Cardiac septum (tissue), 1 donor: ENCODE data around the gene NTN1. TPM values are rescaled to one million over a fixed set of nuclear protein-coding genes. Genes with fewer than 3 reads are reported as not detected.

Experiments
- DNase-seq: peaks from one replicate; pipeline ENCODE4 v3.0.0-alpha.2; 2020; ENCODE audit warnings: low spot score
- intact Hi-C: fragments of 100-400 bp; cut with DNase I; formaldehyde crosslinking; loops from one replicate; pipeline ENCODE4 v1.14.0; 2022
- total RNA-seq: library from RNA; stranded (reverse); fragmentation: NEBNext Ultra II Directional; extraction: Animal tissue kit (Norgen Biotek cat#: 25700); gene quantifications from one replicate; pipeline ENCODE4 v1.2.1, GENCODE V29; 2021
- donor health status: DM: no; HTN: no; CAD: no.

The NTN1 gene
- total RNA-seq, 1 donor from 2014 or later, result 11.5 TPM

DNA sequence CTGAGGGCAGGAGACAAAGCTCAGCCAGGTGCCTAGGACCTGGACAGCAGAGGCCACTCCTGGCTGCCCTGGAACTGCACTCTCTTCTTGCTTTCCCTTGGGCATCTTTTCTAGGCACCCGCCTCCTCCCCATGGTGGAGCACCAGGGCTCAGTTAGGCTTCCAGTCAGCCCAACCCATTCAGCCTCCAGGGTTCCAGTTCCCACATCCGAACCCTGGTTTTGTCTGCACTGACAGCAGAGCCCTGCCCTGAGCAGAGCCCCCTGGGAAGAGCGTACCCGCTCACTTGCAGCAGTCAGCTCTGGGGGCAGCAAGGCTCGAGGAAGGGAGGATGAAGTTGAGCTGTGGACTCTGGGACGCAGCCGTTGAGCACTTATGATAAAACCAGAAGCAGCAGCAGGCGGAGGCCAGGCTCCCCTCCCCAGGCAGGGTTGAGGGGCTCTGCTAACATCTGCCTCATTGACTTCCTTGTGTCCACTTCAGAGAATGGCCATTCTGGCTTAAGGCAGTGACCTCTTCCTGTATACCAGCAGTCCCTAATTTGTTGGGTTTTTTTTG is 213.2 kb downstream of the NTN1 start:
- no peak for DNase-seq
- intact Hi-C loops, result no loop called here

GRCh38 chr17:9235346-9235745 is 214.0 kb downstream of the NTN1 start:
- intact Hi-C loops, result no loop called here
- DNase-seq, result no peak

DNA sequence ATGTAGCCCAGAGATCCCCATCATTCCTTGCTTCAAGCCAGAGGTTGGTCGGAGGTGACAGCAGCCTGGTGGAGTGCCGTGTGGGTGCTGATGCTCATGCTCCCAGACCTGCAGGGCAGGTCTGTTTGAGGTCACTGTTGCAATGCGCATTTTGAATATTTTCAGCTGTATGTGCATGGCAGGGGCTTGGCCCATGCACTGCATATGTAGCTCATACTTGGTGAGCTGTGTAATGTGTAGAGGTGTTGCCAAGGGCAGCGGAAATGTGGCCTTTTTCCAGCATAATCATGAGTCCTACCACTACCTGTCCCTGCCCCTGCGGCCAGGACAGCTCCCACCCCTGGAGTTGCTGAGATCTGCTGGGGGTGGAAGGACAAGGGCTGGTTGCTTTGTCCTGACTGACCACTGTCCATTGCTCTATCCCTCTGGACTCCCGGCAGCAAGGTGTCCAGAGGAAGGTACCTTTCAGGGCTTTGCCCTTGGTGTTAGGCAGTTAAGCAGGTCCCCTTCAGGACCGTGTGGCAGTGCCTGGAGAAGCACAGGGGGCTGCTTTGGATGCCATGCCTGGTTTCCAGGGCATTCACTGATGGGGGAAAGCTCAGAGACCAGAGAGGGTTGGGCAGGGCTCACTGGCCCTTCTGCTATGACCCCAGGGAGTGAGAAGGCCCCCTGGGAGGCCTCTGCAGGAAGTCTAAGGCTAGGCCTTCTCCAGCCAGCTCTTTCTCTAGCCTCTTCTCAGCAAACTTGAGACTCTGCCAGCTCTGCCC is 215.2 kb downstream of the NTN1 start:
- intact Hi-C loops, result no loop called here
- no peak for DNase-seq

- DNase-seq, result no peak
- intact Hi-C loops, result no loop called here
Observed at GRCh38 chr17:9237053-9237410, 215.7 kb downstream of the NTN1 start.

- intact Hi-C loops, result no loop called here
- DNase-seq, result no peak
Observed at GRCh38 chr17:9237661-9238301, 216.5 kb downstream of the NTN1 start.

DNA sequence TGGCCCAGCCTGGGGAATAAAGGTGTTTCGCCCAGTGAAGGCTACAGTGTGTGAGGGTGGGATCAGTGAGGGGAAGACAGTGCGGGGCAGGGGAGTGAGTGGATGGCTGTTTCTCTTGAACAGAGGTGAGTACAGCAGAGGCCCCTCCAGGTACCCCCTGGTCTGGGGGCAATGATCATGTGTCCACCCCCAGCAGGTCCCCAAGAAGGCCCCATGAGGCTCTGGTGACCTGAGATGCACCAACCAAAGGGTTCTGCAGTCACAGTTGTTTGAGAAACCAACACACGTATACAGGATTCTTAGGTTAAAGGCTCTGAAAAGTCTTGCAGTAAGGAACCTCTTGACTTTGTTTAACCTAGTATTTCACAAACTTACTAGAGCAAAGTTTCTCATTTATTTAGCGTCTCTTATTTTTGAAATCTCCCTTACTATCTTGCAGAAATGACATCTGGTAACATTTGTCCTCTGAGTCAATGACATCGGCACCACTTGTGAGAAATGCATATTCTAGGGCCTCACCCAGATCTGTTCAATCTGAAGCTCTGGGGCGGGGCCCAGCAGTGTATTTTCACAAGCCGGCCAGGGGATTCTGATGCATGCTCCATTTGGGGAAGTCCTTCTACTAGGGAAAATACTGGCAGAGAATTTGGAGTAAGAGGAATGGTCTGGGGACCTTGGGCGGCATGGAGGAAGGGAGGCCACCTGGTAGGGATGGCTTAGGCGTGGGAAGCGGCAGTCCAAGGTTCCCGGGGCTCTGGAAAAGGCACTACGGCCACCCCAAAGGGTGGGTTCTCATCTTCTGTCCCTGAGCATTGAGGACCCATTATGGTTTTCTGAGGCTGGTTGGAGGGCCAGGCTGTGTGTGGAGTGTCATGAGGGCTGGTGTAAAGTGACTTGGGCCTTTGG is 217.3 kb downstream of the NTN1 start:
- intact Hi-C loops, result no loop called here
- no peak for DNase-seq

DNA sequence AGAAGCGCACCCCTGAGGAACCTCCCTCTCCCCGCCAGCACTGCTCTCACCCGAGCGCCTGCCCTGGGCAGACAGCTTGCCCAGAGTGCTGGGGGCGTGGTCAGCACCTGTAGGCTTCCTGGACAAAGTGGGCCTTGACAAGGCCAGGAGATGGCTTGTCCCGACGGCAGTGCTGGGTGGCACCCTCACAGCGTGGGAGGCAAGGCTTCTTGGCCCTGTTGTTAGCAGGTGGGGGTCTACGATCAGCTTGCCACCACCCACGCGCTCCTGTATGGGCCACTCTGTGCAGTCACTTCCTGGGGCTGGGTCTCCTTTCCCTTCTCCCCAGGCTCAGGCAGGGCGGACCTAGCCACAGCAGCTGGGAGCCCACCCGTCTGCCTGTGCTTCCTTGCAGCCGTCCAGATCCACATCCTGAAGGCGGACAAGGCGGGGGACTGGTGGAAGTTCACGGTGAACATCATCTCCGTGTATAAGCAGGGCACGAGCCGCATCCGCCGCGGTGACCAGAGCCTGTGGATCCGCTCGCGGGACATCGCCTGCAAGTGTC is 218.0 kb downstream of the NTN1 start:
- no peak for DNase-seq
- intact Hi-C loops, result no loop called here

GRCh38 chr17:9239793-9240658 is 218.7 kb downstream of the NTN1 start:
- intact Hi-C loops, result loop anchor here (2.0 to 5.0 kb wide), 2 partner anchors 131 to 218 kb away; partner anchors contain the start of gene NTN1
- peak; percentile 87 for DNase-seq

DNA sequence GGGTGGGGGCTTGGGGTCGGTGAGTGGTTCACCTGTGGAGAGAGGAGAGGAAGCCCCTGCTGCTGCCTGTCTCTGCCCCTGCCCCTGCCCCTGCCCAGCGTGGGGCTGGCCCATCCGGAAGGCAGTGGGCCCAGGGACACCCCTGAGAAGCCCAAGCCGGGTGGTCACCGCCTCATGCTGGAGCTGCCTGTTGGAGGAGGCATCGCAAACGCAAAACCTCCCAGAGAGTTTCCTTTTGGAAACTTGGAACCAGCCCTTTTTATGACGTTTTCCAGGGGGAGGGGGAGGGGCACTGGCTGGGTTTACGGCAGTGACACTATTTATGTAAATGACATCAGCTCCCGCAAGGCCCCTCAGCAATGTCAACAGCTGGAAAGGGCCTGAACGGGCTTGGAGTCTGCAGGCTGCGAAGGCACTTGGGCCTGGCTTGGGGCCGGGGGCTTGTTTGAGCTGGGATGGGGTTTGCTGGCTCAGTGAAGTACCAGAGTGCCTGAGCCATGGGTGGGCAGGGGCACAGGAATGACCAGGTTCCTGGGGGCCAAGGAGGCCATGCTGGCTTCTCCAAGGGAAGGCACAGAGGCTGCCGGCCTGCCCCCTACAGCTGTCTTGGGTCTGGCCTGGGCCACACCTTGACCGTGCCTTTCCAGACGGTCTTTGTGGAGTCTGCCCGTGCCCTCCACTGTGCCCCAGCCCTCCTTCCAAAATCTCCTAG is 219.5 kb downstream of the NTN1 start:
- peak; percentile 85 for DNase-seq
- intact Hi-C loops, result loop anchor here (2.0 to 5.0 kb wide), 2 partner anchors 130 to 219 kb away; partner anchors contain the start of gene NTN1

- no peak for DNase-seq
- intact Hi-C loops, result loop anchor here (2.0 to 5.0 kb wide), 2 partner anchors 129 to 219 kb away; partner anchors contain the start of gene NTN1
Observed at GRCh38 chr17:9241371-9241712, 220.0 kb downstream of the NTN1 start.

GRCh38 chr17:9241774-9242496 is 220.6 kb downstream of the NTN1 start:
- DNase-seq, result no peak
- intact Hi-C loops, result loop anchor here (2.0 to 5.0 kb wide), 2 partner anchors 129 to 220 kb away; partner anchors contain the start of gene NTN1

- intact Hi-C loops, result loop anchor here (5.0 kb wide), 1 partner anchor 220 kb away; the partner anchor contains the start of gene NTN1
- DNase-seq, result no peak
Observed at GRCh38 chr17:9242497-9242881, 221.2 kb downstream of the NTN1 start.

DNA sequence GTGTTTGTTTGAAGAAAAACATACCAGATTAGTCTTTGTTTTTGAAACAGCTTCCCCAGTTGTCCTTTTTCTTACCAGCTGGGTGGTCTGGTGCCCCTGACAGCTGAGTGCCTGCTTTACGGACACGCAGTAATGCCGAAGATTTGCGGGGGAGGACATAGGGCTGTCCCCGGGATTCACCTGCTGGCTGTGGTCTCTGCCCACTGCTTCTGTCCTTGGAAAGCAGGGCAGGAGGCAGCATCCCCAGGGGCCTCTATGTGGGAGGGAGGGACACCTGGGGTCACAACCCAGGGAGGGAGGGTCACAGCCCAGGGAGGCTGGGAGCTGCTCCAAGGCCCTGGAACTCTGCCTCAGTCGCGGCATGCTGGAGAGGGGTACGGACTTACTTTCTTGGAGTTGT is 221.7 kb downstream of the NTN1 start:
- intact Hi-C loops, result loop anchor here (5.0 kb wide), 1 partner anchor 221 kb away; the partner anchor contains the start of gene NTN1
- no peak for DNase-seq

DNA sequence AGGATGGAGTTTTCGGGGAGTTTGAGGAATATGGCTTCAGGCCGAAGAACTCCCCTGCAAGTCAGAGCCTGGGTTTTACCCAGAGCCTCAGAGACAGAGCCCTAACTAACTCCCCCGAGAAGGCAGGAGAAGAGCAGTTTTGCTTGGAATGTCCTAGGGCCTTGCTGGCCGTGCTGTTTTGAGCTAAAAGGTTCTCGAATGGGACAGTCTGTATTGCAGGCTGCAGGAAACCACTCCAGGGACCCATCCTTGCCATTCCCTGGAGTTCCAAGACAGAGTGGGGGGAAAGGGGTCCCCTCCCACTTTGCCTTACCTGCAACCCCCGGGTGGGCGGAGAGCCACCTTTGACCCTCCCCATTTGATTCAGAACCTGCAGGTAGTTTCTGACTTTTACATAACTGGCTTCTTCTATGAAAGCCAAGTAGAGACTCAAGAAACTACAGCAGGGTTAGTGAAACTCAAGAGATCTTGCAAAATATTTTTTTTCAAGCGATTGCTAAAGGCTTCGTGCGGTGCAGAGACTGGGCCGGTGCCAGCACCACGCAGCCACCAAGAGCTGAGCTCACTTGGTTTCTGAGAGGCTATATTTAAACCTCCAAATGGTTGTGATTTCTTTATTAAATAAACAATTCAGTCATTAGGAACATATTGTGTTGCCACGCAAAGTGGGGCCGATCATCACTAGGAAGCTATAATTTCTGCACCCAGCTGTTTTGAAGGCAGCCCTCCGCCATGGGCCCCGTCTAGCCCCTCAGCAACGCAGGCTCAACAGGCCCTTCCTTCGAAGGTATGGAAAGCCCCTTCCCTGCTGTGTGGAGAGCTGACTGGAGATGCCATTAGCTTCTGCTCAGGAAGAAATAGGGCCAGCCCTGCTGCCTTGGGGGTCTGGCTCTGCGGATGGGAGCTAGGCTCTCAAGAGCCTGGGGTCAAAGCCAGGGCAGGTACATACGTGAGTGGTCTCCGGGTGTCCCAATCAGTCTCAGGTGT is 223.0 kb downstream of the NTN1 start:
- no peak for DNase-seq
- intact Hi-C loops, result loop anchor here (5.0 kb wide), 1 partner anchor 222 kb away; the partner anchor contains the start of gene NTN1

GRCh38 chr17:9247401-9247938 is 226.2 kb downstream of the NTN1 start:
- DNase-seq, result no peak
- intact Hi-C loops, result no loop called here
